Measurements from ENCODE around the gene PLP1.

DNA sequence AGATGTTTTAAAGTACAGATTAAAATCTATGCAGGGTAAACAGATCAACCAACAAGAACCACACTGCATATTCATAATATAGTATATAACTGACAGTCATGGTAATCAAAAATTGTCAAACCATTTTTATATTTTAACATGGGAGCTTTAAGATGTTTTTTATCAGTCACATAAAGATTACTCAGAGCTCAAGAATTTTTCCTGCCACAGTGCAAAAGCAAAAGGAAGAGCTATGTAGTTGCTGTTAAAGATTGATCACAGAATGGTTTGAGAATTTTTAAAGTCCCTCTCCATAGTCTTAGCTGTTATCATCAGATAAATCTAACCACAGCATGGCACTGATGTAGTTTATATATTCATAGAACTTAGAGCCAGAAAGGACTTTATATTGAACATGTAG lies 47.0 kb downstream of the PLP1 start:
- TF ChIP-seq, protein P1, sequence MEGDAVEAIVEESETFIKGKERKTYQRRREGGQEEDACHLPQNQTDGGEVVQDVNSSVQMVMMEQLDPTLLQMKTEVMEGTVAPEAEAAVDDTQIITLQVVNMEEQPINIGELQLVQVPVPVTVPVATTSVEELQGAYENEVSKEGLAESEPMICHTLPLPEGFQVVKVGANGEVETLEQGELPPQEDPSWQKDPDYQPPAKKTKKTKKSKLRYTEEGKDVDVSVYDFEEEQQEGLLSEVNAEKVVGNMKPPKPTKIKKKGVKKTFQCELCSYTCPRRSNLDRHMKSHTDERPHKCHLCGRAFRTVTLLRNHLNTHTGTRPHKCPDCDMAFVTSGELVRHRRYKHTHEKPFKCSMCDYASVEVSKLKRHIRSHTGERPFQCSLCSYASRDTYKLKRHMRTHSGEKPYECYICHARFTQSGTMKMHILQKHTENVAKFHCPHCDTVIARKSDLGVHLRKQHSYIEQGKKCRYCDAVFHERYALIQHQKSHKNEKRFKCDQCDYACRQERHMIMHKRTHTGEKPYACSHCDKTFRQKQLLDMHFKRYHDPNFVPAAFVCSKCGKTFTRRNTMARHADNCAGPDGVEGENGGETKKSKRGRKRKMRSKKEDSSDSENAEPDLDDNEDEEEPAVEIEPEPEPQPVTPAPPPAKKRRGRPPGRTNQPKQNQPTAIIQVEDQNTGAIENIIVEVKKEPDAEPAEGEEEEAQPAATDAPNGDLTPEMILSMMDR (conservative IDR thresholded peaks at IDR 0.05): no peak
- no peak for TF ChIP-seq EZH2 (IDR thresholded peaks at IDR 0.05; ENCODE audit: low read depth)
